ENCODE results near the gene EFNB2. TPM values are rescaled to one million over a fixed set of nuclear protein-coding genes. Genes with fewer than 3 reads are reported as not detected.

The EFNB2 gene
- total and polyA plus RNA-seq, 4 donors: 2.6 to 6.1 (median 3.4) TPM

DNA sequence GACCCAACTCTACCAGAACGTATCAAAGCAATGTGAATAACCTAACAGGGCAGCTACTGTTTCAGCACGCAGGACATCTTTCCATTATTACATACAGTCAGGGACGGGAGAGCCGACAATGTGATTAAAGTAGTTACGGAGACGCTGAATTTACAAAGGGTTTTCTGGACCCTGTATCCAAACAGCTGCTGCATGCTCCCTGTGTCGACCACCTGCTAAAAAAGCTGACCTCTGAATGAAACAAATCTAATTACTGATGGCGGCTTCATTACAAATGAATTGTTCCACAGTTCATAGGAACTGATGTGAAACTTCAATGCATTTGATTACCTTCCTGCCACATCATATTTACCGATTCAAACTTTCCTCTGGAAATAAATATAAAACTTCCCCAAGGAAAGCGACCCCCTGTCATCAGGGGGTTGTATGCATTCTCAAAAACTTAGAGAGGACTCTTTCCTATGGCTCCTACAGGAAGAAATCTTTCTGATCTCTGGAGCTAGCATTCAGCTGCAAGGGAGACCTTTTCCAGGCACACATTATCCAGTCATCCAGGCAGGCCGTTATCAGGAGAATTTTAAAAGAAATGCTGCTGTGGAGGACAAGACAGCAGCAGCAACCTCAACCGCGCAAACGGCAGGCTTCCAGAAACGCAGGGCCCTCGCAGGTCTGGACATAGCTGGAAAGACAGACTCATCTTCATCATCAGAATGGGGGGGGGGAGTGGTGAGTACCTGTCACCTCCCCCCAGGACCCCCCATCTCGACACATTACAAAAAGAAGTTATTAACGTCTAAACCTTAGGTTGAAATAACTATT lies 3.1 kb downstream of the EFNB2 start:
- WGBS: 31% methylated on average over 18 of the region's 18 CpGs
- H3K36me3 ChIP-seq (ENCODE audit: control insufficient read depth in 4 of 4, insufficient read depth in 3 of 4, low read depth in 1 of 4, low read length in 3 of 4): no peaks in the 10 kb centered on the region
- H3K9ac ChIP-seq (ENCODE audit: low read depth in 1 of 2, low read length in 2 of 2): no peak overlapping the region
- no peak for DNase-seq (ENCODE audit: low spot score)
- peak overlapping the region in 2 of 3 donors; percentile 23 to 81 for H3K4me3 ChIP-seq (ENCODE audit: low read depth in 1 of 3, low read length in 3 of 3)
- H3K4me1 ChIP-seq (ENCODE audit: control insufficient read depth in 4 of 4, insufficient read depth in 4 of 4, low read length in 3 of 4): peaks cover 16 to 33% (median 22%) of the 10 kb centered on the region in 4 donors
- peaks cover 0 to 14% (median 0%) of the 10 kb centered on the region in 4 donors for H3K27me3 ChIP-seq (ENCODE audit: control insufficient read depth in 4 of 4, insufficient read depth in 4 of 4, low read length in 3 of 4)
- no peaks in the 10 kb centered on the region for H3K9me3 ChIP-seq (ENCODE audit: control insufficient read depth in 4 of 4, low read length in 3 of 4)
- TF ChIP-seq, protein P1, sequence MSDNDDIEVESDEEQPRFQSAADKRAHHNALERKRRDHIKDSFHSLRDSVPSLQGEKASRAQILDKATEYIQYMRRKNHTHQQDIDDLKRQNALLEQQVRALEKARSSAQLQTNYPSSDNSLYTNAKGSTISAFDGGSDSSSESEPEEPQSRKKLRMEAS (IDR thresholded peaks at IDR 0.05): no peak
- TF ChIP-seq YY1 (IDR thresholded peaks at IDR 0.05): no peak
- no peak for TF ChIP-seq RAD21 (IDR thresholded peaks at IDR 0.05)
- TF ChIP-seq SP1 (IDR thresholded peaks at IDR 0.05): no peak
- TF ChIP-seq, protein P2, sequence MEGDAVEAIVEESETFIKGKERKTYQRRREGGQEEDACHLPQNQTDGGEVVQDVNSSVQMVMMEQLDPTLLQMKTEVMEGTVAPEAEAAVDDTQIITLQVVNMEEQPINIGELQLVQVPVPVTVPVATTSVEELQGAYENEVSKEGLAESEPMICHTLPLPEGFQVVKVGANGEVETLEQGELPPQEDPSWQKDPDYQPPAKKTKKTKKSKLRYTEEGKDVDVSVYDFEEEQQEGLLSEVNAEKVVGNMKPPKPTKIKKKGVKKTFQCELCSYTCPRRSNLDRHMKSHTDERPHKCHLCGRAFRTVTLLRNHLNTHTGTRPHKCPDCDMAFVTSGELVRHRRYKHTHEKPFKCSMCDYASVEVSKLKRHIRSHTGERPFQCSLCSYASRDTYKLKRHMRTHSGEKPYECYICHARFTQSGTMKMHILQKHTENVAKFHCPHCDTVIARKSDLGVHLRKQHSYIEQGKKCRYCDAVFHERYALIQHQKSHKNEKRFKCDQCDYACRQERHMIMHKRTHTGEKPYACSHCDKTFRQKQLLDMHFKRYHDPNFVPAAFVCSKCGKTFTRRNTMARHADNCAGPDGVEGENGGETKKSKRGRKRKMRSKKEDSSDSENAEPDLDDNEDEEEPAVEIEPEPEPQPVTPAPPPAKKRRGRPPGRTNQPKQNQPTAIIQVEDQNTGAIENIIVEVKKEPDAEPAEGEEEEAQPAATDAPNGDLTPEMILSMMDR (IDR thresholded peaks at IDR 0.05; ENCODE audit: low read depth, low read length, missing input control): no peak
- TF ChIP-seq NR2F2 (IDR thresholded peaks at IDR 0.05): no peak
- TF ChIP-seq JUND (IDR thresholded peaks at IDR 0.05): no peak
- no peak for TF ChIP-seq FOXA1 (IDR thresholded peaks at IDR 0.05)
- TF ChIP-seq REST (IDR thresholded peaks at IDR 0.05): no peak
- TF ChIP-seq ATF3 (IDR thresholded peaks at IDR 0.05): no peak
- no peak for TF ChIP-seq TAF1 (conservative IDR thresholded peaks at IDR 0.05)
- no peak for TF ChIP-seq GABPA (IDR thresholded peaks at IDR 0.05 in 1 of 2, conservative IDR thresholded peaks at IDR 0.05 in 1 of 2)
- no peak for TF ChIP-seq HNF4G (IDR thresholded peaks at IDR 0.05)
- TF ChIP-seq EGR1 (IDR thresholded peaks at IDR 0.05; ENCODE audit: low read depth in 2 of 2): no peak
- TF ChIP-seq HNF4A (conservative IDR thresholded peaks at IDR 0.05): no peak
- no peak for TF ChIP-seq FOXA2 (IDR thresholded peaks at IDR 0.05)
- no peak for TF ChIP-seq RXRA (IDR thresholded peaks at IDR 0.05)
- no peak overlapping the region for H3K27ac ChIP-seq (ENCODE audit: low read depth in 1 of 2, low read length in 2 of 2)

DNA sequence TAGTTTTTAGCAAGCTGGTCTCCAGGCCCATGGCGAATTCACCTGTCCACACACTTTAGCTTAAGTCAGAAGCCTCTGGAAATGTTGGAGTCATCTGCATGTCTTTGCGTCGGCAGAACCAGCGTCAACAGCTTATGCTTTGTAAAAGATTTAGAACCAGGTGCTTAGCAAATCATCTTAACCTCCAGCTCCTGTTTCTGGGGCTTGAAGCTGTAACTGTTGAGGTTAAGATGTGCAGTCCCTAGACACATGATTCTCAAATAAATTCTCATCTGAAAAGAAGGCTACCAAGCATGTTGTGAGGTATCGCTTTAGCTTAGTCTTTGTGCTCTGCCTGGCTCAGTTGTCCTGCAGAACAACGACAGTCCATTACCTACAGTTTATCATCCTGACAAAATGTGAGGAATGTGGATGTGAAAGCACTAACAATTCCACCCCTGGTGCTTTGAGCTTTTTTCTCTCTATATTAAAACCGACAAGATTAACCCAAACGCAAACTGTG lies 4.4 kb downstream of the EFNB2 start:
- H3K9ac ChIP-seq (ENCODE audit: low read depth in 1 of 2, low read length in 2 of 2): no peak overlapping the region
- DNase-seq (ENCODE audit: low spot score): no peak
- H3K4me3 ChIP-seq (ENCODE audit: low read depth in 1 of 3, low read length in 3 of 3): no peak overlapping the region
- peaks cover 16 to 27% (median 19%) of the 10 kb centered on the region in 4 donors for H3K4me1 ChIP-seq (ENCODE audit: control insufficient read depth in 4 of 4, insufficient read depth in 4 of 4, low read length in 3 of 4)
- no peak overlapping the region for H3K27ac ChIP-seq (ENCODE audit: low read depth in 1 of 2, low read length in 2 of 2)
- 54% methylated on average over 8 of the region's 8 CpGs for WGBS
- no peaks in the 10 kb centered on the region for H3K36me3 ChIP-seq (ENCODE audit: control insufficient read depth in 4 of 4, insufficient read depth in 3 of 4, low read depth in 1 of 4, low read length in 3 of 4)
- no peaks in the 10 kb centered on the region for H3K9me3 ChIP-seq (ENCODE audit: control insufficient read depth in 4 of 4, low read length in 3 of 4)
- H3K27me3 ChIP-seq (ENCODE audit: control insufficient read depth in 4 of 4, insufficient read depth in 4 of 4, low read length in 3 of 4): peaks cover 0 to 16% (median 1%) of the 10 kb centered on the region in 4 donors
- no peak for TF ChIP-seq NR2F2 (IDR thresholded peaks at IDR 0.05)
- no peak for TF ChIP-seq SP1 (IDR thresholded peaks at IDR 0.05)
- TF ChIP-seq, protein P2 (IDR thresholded peaks at IDR 0.05; ENCODE audit: low read depth, low read length, missing input control): no peak
- TF ChIP-seq, protein P1 (IDR thresholded peaks at IDR 0.05): no peak
- no peak for TF ChIP-seq JUND (IDR thresholded peaks at IDR 0.05)
- no peak for TF ChIP-seq FOXA2 (IDR thresholded peaks at IDR 0.05)
- no peak for TF ChIP-seq ZBTB33 (IDR thresholded peaks at IDR 0.05)
- no peak for TF ChIP-seq RAD21 (IDR thresholded peaks at IDR 0.05)
- TF ChIP-seq YY1 (IDR thresholded peaks at IDR 0.05): no peak
- TF ChIP-seq HNF4A (conservative IDR thresholded peaks at IDR 0.05): no peak
- TF ChIP-seq HNF4G (IDR thresholded peaks at IDR 0.05): no peak
- TF ChIP-seq FOXA1 (IDR thresholded peaks at IDR 0.05): no peak
- TF ChIP-seq EGR1 (IDR thresholded peaks at IDR 0.05; ENCODE audit: low read depth in 2 of 2): no peak
- no peak for TF ChIP-seq GABPA (IDR thresholded peaks at IDR 0.05 in 1 of 2, conservative IDR thresholded peaks at IDR 0.05 in 1 of 2)

Measured in liver (tissue), 9 donors.